GM13977 (cell line): ENCODE measurements around the gene HLF.

Source experiments
- DNase-seq: peaks from one replicate; pipeline ENCODE4 v3.0.0; 2012; ENCODE audit warnings: low spot score
- CTCF ChIP-seq: IDR thresholded peaks from 2 replicates; pipeline ENCODE4 v1.5.1; 2012; ENCODE audit warnings: mild to moderate bottlenecking, control low read depth; ENCODE audit not compliant: insufficient read depth; ENCODE audit errors: extremely low read depth, missing control alignments
- in situ Hi-C: fragments of 300-500 bp; cut with MboI; formaldehyde crosslinking; loops from one replicate; pipeline ENCODE4 v1.12.0; 2022; ENCODE audit warnings: low sequenced_read_pairs, low pct_unique_long_range_greater_than_20kb, mixed read lengths, inconsistent platforms; ENCODE audit not compliant: unreplicated experiment

HLF gene

DNA sequence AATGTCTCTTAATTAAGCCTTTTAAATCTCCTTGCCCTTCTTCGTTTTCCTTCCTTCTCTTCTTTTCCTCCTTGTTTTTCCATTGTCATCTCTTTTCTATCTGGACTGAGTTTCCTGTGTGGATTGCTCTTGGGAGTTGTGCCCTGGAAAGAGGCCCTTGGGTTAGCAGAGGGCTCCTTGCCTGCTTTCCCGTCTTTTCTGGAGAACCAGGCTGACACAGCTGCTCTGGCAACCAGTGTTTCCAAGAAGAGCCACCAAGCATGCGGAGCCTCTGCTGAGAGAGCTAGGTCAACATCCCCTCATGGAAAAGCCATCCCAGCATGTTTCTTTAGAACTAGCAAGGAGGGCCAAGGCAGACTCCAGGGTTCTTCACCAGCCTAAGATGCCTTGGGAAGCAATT lies 75.4 kb downstream of the HLF start:
- no peak for DNase-seq
- in situ Hi-C loops, result no loop called here
- no peak for TF ChIP-seq CTCF

GRCh38 chr17:55340686-55341085 lies 75.9 kb downstream of the HLF start:
- in situ Hi-C loops, result no loop called here
- DNase-seq, result no peak
- no peak for TF ChIP-seq CTCF

DNA sequence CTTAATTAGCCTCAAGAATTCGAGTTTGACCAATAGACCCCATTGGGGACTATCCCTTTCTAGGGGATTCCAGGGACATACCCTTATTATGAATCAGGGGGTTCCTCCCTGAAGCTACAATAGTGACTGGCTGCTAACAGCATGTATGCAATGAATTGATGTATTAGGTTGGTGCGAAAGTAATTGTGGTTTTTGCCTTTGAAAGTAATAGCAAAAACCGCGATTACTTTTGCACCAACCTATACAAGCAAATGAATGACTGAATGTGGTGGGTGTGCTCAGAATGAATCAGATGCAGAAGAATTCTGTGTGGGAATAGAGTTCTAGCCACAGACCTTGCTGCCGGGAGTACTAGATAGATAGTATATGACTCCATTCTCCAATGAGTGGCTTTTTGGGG lies 76.7 kb downstream of the HLF start:
- in situ Hi-C loops, result no loop called here
- DNase-seq, result peak; percentile 23
- no peak for TF ChIP-seq CTCF

DNA sequence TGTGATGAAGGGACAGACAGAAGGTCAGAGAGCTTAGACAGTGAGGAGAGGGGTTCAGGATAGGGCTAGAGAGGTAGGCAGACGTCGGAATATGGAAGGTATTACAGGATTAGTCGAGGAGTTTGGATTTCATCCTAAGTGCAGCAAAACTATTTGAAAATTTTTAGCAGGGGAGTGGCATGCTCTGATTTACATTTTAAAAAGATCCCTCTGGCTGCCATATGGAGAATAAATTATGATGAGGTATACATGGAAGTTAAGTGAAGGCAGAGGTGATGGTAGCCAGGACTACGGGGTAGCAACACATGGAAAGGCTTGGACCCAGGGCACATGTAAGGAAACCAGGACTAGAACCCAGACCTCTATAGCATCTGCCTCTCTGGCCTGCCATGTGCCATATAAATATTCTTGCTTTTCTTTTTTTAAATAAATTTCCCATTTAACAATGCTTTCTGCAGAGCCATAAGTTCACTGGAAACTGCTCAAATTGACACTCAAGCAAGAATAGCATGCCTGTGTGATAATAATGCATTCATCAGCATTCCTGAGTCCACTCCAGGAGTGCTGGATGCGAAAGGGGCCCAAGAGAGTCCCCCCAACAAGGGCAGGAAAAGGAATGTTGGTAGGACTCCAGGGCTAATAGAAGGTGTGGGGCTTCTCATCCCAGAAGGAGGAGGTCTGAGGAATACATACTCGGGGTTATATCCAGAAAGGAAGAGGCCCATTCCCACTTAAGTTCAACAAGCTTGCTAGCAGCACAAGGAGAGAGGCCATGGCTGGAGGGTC lies 78.2 kb downstream of the HLF start:
- no peak for DNase-seq
- in situ Hi-C loops, result no loop called here
- TF ChIP-seq CTCF, result no peak

DNA sequence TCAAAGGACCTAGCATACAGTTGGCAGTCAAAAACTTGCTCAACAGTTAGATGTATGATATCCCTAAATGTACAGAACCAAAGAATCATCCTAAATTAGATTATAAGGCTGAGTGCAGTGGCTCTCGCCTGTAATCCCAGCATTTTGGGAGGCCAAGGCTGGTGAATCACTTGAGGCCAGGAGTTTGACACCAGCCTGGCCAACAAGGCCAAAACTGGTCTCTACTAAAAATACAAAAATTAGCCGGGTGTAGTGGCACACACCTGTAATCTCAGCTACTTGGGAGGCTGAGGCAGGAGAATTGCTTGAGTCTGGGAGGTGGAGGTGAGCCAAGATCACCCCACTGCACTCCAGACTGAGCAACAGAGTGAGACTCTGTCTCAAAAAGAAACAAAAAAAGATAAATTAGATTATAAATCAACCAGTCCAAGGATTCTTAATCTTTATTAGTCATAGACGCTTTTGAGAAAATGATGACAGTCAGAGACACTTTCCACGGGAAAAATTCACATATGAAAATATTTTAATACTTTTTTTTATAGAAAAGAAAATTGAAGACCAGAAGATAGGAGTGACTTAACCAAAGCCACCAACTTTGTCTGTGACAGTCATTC lies 79.2 kb downstream of the HLF start:
- in situ Hi-C loops, result no loop called here
- TF ChIP-seq CTCF, result no peak
- DNase-seq, result no peak

DNA sequence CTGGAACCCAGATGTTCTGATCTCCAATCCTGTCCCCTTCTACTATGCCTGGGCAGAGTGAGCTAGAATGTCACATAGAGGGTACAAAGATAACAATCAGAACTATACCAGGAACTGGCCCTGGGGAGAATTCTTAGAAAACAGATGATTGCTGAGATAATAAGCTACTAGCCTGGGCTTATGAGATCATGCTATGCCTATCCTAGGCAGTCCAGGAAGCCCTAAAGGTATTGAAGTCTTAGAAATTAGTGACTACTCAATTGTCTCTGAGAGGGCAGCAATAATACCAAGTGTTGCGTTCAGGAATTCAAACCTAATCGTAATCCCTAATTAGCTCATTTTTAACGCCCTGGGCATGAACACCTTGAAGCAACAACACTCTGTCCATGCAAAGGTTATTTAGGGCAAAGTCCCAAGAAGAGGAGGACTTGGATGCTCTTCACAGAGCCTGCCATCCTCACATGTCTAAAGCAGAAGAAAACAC lies 79.8 kb downstream of the HLF start:
- no peak for TF ChIP-seq CTCF
- in situ Hi-C loops, result no loop called here
- DNase-seq, result no peak
